ENCODE measurements around the gene LEMD2.
A peak's percentile ranks its signal among the peaks of the same experiment; 100 is the strongest.

Gene LEMD2

GRCh38 chr6:33754222-33754621 lies 34.7 kb downstream of the LEMD2 start:
- DNase-seq, result no peak

- no peak for DNase-seq
Observed at GRCh38 chr6:33752646-33753015, 36.3 kb downstream of the LEMD2 start.

- DNase-seq, result no peak
Observed at GRCh38 chr6:33751771-33752645, 36.9 kb downstream of the LEMD2 start.

- DNase-seq, result no peak
Observed at GRCh38 chr6:33750244-33750991, 38.5 kb downstream of the LEMD2 start.

GRCh38 chr6:33749401-33749800 lies 39.5 kb downstream of the LEMD2 start:
- DNase-seq, result no peak

- no peak for DNase-seq
Observed at GRCh38 chr6:33748841-33749240, 40.1 kb downstream of the LEMD2 start.

- DNase-seq, result no peak
Observed at GRCh38 chr6:33747823-33748222, 41.1 kb downstream of the LEMD2 start.

GRCh38 chr6:33746651-33747100 lies 42.3 kb downstream of the LEMD2 start, which contains the start of gene IP6K3:
TSS of gene IP6K3 (minus strand) at chr6:33746905. CDS start at chr6:33735476, 11,429 bp downstream.
- no peak for DNase-seq

- no peak for DNase-seq
Observed at GRCh38 chr6:33746036-33746600, 42.8 kb downstream of the LEMD2 start.

GRCh38 chr6:33745548-33745947 lies 43.4 kb downstream of the LEMD2 start:
- no peak for DNase-seq

GRCh38 chr6:33744895-33745546 lies 43.9 kb downstream of the LEMD2 start:
- no peak for DNase-seq

- DNase-seq, result peak; percentile 68
Observed at GRCh38 chr6:33744001-33744848, 44.7 kb downstream of the LEMD2 start.

GRCh38 chr6:33742837-33743236 lies 46.1 kb downstream of the LEMD2 start:
- no peak for DNase-seq

- no peak for DNase-seq
Observed at GRCh38 chr6:33742092-33742491, 46.8 kb downstream of the LEMD2 start.

GRCh38 chr6:33740794-33741193 lies 48.1 kb downstream of the LEMD2 start:
- DNase-seq, result no peak

- no peak for DNase-seq
Observed at GRCh38 chr6:33740204-33740608, 48.7 kb downstream of the LEMD2 start.

- DNase-seq, result no peak
Observed at GRCh38 chr6:33739571-33739970, 49.4 kb downstream of the LEMD2 start.

GRCh38 chr6:33738879-33739278 lies 50.1 kb downstream of the LEMD2 start:
- no peak for DNase-seq

- DNase-seq, result no peak
Observed at GRCh38 chr6:33738153-33738552, 50.8 kb downstream of the LEMD2 start.

- no peak for DNase-seq
Observed at GRCh38 chr6:33737267-33738026, 51.5 kb downstream of the LEMD2 start.

- DNase-seq, result no peak
Observed at GRCh38 chr6:33735216-33735615, 53.7 kb downstream of the LEMD2 start.

GRCh38 chr6:33733709-33734007 lies 55.3 kb downstream of the LEMD2 start:
- no peak for DNase-seq
